GM21825 (cell line): Measurements from ENCODE around the gene FRS3.

ENCODE experiments used
- ATAC-seq: cut with Tn5 transposase; IDR thresholded peaks from one replicate; pipeline ENCODE4 v1.9.1; 2021; ENCODE audit warnings: mild to moderate bottlenecking, moderate library complexity; ENCODE audit not compliant: unreplicated experiment

FRS3 gene

DNA sequence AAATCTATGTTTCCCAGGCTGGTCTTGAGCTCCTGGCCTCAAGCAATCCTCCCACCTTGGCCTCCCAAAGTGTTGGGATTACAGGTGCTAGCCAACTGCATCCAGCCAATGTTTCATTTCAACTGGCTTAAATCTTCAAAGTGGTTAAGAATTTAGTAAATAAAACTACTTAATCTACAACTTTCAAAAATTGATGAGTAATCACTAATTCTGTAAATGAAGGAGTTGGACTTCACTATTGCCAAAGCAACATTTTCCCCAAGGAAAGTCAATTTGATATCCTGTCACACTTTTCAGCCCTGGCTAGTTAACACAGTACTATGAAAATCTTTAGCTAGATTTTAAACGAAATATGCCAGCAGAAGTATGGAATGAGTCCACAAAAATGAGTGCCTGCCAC lies 11.6 kb upstream of the FRS3 start:
- ATAC-seq, result no peak

DNA sequence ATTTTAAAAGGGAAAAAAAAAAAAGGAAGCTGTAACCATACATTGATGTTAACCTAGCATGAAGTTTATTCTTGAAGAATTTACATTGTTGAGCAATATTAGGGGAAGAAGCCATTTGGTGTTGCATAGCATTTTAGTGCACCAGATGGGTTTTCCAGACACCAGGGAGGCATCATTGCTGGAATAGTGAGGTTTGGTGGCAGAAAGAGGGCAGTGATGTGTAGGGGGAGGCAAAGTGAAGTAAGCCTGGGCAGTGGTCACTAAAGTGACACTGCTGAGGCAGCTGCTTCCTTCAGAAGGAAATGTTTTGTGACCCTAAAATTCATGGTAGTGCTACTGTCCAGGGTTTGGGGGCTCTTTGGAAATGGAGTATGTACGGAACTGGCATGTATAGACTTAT lies 10.3 kb upstream of the FRS3 start:
- no peak for ATAC-seq

- ATAC-seq, result no peak
Measured at GRCh38 chr6:41789390-41789724, 9.7 kb upstream of the FRS3 start.

- ATAC-seq, result peak; percentile 76
Measured at GRCh38 chr6:41787219-41787917, 7.7 kb upstream of the FRS3 start, which contains the start of gene TOMM6. TOMM6 (plus strand) TSS chr6:41787694; CDS start chr6:41787698, 4 bp downstream.

DNA sequence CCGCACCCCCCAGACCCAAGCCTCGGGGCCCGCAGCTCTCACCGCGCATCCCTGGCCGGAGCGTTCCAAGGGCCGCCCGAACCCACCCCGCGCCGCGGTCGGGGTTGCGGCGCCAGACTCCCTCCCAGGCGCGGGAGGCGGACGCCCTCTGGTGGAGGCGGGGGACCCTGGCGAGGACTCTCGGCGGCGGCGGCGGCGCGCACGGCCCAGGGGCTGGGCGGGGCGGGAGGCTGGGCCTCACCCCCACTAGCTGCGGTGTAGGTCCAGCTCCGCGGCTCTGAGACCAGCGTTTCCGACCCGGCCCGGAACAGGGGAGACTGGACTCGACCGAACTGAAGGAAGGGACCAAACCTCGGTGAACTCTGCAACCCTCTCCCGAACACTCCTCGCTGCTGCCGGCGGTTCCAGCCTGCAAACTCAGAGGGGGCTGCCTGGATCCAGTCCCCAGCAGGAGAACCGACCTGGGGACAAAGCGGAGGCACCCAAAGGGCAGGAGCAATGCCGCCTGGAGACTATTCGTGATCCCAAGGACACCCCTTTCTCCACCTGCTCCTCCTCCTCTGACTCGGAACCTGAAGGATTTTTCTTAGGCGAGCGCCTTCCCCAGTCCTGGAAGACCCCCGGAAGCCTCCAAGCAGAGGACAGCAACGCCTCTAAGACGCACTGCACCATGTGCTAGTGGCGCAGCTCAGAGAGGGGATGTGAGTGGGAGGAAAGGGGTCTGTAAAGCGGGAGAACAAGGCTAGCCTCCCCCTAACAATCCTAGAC lies 6.9 kb upstream of the FRS3 start:
- ATAC-seq, result peak; percentile 57

DNA sequence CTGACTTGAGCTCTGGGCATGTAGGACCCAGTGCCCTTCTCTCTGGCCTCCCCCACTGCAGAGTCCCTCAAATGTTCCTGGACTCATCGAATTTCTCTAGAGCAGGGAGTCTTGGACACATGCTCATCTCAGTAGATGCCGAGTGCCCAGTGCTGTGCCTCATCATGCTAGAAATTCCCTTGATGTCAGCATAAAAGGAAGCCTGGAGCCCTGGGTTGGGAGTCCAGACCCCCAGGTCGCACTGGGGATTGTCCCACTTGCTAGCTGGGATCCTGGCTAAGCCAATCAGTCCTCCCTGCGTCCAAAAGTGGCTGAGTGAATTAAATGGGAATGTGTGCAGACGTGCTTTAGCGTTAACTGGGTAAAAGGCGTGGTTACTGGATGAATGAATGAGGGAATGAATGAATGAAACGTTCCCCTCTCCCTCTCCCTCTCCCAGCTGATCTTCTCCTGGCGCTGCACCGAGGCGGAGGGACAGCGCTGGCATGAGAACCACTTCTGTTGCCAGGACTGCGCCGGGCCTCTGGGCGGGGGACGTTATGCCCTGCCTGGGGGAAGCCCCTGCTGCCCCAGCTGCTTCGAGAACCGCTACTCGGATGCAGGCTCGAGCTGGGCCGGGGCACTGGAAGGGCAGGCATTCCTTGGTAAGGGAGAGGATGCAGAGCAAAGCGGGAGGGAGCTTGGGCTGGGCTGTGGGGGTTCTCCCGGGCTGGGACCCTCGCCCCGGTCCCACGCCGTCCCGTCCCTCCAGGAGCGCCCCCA lies 6.2 kb upstream of the FRS3 start:
- peak; percentile 1 for ATAC-seq

DNA sequence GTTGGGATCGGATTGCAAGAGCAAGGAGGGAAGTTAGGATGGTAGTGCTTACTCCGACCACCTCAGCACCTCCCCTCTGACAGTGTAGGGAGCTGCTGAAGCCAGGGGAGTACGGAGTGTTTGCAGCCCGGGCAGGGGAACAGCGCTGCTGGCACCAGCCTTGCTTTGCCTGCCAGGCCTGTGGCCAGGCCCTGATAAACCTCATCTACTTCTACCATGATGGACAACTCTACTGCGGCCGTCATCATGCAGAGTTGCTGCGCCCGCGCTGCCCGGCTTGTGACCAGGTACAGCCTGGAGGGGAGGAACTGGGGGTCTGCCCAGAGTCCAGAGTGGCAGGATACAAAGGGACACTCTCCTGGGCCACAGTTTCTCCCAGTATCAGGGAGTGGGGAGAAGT lies 5.6 kb upstream of the FRS3 start:
- no peak for ATAC-seq

- no peak for ATAC-seq
Measured at GRCh38 chr6:41784581-41785171, 5.0 kb upstream of the FRS3 start.

DNA sequence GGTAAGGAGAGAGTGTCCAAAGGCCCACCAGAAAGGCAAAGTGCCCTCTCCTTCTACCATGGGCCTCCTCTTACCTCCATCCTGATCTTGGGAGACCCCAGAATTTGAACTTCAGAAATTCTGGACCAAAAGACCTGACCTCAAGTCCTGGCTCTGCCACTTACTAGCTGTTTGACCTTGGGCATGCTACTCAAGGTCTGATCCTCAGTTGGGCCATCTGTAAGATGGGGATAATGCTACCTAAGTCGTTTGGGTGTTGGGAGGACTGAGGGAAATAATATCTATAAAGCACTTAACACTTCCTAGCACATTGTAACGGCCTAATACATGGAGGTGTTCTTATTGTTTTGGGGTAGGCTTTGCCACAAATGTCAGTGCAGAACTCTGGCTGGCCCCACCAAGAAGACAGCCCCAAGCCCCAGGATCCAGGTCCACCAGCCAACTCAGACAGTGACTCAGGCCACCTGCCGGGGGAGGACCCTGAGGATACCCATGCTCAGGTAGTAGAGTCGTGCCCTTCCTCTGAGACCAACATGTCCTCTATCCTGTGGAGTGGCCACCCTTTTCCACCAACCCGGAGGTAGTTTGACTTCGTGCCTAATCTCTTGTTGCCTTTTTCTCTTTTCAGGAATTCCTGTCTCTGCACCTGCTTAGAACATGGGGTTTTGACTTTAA lies 3.5 kb upstream of the FRS3 start:
- no peak for ATAC-seq

DNA sequence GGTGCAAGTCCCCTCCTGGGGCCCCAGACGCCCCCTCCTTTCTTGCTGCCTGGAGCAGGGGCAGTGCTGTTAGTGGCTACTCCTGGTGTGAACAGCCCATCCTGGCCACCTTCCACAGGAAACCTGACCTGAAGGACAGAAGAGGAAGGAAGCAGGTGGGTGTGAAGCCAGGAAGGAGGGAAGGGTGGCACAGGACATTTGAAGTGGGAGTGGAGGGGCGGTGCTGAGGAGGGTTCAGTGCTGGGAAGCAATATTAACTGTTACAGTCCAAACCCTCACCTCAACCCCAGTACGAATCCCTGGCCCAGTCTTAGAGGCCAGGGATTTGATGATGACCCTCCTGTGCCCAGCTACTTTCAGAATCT lies 1.6 kb upstream of the FRS3 start:
- ATAC-seq, result no peak

GRCh38 chr6:41780551-41781365 lies 1.1 kb upstream of the FRS3 start, which contains the start of gene PRICKLE4:
PRICKLE4 (plus strand) TSS chr6:41780782; CDS start chr6:41783474, 2,692 bp downstream.
- ATAC-seq, result no peak

- peak; percentile 5 for ATAC-seq
Measured at GRCh38 chr6:41779336-41779735, 364 bp downstream of the FRS3 start.

DNA sequence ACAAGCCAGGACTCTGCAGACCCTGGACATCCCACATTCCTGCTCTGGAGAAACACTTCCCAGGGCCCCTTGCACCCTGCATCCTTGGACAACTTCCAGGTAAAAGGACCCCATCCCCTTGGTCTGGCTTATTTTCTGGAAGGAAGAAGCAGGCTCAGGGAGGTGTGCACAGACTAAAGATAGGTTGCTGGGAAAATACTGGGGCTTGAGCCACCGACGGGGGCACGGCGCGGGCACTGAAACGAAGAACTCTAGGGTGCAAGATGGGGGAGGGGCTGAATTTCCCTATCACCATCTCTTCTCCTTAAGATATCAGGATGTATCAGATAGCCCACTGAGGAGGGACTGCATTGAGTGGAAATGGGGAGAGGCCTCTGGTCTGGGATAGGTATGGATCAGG lies 805 bp downstream of the FRS3 start:
- ATAC-seq, result no peak

GRCh38 chr6:41777551-41778285 lies 2.0 kb downstream of the FRS3 start:
- ATAC-seq, result no peak

GRCh38 chr6:41775293-41775882 lies 4.3 kb downstream of the FRS3 start:
- ATAC-seq, result no peak

- no peak for ATAC-seq
Measured at GRCh38 chr6:41774841-41775240, 4.9 kb downstream of the FRS3 start.

- no peak for ATAC-seq
Measured at GRCh38 chr6:41771058-41771983, 8.4 kb downstream of the FRS3 start.
